OCI-LY3 (cell line): Measurements from ENCODE around the gene C2orf76.

Experiments
- CTCF ChIP-seq: fragments of 200-600, 300-600 bp; sonication (generic); IDR thresholded peaks from 2 replicates; pipeline ENCODE4 v1.5.1; 2014; ENCODE audit warnings: antibody characterized with exemption, low read length, low read depth
- EZH2phosphoT487 ChIP-seq: fragments of 200-600 bp; shearing (Covaris generic); IDR thresholded peaks from 2 replicates; pipeline ENCODE4 v1.6.1; 2018; ENCODE audit warnings: antibody characterized with exemption, mixed run types, low read depth

- TF ChIP-seq CTCF (no peak), EZH2phosphoT487 (no peak)
These were observed 42.9 kb upstream of the C2orf76 start for GRCh38 chr2:119409506-119409905.
